SH-SY5Y (cell line): ENCODE results near the gene TYMP.

Experiments used
- GATA2 ChIP-seq: IDR thresholded peaks from 2 replicates; pipeline ENCODE4 v1.6.1; 2011; ENCODE audit warnings: mild to moderate bottlenecking, low read depth, low read length
- GATA3 ChIP-seq: IDR thresholded peaks from 2 replicates; pipeline ENCODE4 v1.6.1; 2011; ENCODE audit warnings: low read depth, mild to moderate bottlenecking, low read length, moderate library complexity

The TYMP gene

GRCh38 chr22:50569896-50570535 lies 40.2 kb upstream of the TYMP start:
- no peak for TF ChIP-seq GATA3
- no peak for TF ChIP-seq GATA2

GRCh38 chr22:50569041-50569459 lies 39.2 kb upstream of the TYMP start:
- no peak for TF ChIP-seq GATA2

DNA sequence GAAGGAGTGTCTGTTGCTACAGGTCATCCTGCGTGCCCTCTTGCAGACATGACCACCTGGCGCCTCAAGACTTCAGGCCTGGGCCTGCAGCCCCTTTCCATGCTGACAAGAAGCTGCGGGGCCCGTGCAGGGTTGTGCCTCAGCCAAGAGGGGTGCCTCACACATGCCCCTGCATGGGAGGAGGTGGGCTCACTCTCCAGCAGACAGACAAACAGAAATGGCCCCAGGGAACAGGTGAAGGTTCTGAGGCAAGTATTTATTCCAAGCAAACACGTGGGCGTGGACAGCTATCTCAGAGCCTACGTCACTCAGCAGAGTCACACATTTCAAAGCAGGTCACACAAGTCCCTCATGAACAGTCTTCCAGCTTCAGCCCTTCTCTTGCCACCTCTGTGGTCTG lies 38.8 kb upstream of the TYMP start:
- no peak for TF ChIP-seq GATA2

GRCh38 chr22:50567721-50568252 lies 38.0 kb upstream of the TYMP start:
- TF ChIP-seq GATA2 (no peak), GATA3 (no peak)

DNA sequence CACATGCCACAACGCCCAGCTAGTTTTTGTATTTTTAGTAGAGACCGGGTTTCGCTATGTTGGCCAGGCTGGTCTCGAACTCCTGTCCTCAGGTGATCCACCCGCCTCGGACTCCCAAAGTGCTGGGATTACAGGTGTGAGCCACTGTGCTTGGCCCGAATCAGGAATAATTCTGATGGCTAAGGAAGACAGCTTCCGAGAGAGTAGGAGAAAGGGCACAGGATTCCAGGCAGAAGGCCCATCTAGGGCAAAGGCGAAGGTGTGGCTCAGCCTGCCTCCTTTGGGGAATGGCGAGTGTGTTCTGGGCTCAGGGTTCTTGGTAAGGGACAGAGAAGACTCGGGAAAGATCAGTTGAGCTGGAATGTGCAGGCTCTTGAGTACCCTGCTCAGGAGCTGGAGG lies 34.5 kb upstream of the TYMP start:
- TF ChIP-seq GATA2 (no peak), GATA3 (no peak)

GRCh38 chr22:50563413-50564160 lies 33.8 kb upstream of the TYMP start:
- no peak for TF ChIP-seq GATA2

DNA sequence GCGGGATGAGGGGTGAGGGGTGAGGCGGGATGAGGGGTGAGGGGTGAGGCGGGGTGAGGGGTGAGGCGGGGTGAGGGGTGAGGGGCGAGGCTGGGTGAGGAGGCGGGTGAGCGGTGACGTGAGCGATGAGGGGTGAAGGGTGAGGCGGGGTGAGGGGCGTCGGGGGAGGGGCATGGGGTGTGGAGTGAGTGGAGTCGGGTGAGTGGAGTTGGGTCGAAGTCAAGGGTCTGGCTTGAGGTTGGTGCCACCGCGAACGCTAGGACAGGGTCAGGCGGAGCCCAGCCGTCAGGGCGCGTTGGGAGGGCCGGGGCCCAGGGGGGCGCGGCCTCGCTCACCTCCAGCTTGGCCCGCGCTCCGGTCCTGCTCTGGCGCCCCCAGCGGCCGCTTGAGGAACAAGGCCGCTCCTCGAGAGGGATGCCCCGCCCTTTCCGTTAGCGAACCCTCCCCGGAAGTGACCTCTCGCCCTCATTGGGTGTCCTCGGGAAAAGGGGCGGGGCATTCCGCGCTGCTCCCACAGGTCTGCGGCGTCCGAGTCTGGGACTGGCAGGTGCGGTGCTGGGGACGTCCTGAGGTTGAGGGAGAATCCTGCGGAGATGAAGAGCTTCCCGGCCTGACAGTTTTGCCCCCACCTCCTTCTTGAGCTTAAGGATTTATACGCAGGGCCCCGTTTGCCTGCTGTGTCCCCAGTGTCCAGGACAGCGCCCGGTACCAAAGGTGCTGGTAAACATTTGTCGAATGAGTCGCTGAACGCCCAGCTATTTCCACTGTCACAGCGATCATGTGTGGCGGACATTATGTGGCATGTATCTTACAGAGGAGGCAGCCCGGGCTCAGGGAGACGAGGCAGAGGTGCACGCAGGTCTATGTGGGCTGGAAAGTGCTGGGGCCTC lies 33.0 kb upstream of the TYMP start, which contains the start of gene SYCE3:
SYCE3 (minus strand) TSS at position 397 of the 890 bp plus-strand sequence. CDS start 6,514 bp downstream, outside the sequence.
- TF ChIP-seq GATA3: no peak
- TF ChIP-seq GATA2: no peak

DNA sequence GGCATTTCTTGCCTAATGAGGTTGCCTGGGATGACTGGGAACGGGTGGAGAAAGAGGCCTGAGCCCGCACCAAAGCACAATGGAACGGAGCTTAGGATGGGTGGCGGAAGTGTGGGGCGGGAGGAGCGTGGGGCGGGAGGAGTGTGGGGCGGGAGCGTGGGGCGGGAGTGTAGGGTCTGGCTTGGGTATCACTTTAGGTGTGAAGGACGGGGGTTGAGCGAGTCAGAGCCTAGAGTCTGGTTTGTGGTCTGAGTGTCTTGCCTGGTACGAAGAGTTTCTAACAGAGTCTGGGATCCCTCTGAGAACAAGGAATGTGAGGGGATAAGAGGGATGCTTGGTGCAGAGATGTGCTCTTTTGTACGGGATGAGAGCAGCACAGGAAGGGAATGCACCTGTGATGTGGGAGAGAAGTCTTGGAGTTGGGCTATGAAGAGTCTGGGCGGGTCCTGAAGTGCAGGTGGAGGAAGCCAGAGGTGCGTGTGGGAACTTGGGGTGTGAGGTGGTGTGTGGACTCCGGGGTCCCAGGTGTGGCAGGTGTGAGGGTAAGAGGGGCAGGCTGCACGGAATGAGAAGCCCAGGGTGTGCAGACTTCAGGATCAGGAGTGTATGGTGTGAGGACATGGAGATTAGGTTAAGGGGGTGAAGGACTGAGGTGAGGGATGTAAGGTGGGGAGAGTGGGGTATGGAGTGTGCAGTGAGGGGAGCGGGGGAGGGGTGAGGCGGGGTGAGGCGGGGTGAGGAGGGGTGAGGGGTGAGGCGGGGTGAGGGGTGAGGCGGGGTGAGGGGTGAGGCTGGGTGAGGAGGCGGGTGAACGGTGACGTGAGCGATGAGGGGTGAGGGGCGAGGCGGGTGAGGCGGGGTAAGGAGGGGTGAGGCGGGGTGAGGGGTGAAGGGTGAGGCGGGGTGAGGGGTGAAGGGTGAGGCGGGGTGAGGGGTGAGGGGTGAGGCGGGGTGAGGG lies 31.9 kb upstream of the TYMP start:
- no peak for TF ChIP-seq GATA3
- no peak for TF ChIP-seq GATA2

DNA sequence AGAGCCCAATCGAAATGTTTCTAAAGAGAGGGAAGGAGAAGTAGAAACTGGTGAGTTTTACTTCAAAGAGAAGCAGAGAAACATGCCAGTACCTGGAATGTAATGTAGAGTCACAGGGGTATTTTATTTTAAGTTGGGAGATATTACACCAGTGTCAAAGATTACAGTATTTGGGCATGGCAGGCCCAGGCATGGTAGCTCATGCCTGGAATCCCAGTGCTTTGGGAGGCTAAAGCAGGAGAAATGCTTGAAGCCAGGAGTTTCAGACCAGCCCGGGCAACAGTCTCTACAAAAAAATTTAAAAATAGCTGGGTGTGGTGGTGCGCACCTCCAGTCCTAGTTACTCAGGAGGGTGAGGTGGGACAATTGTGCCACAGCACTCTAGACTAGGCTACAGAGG lies 30.2 kb upstream of the TYMP start:
- TF ChIP-seq GATA2 (no peak), GATA3 (no peak)

GRCh38 chr22:50556703-50557102 lies 26.9 kb upstream of the TYMP start:
- TF ChIP-seq GATA3: no peak
- no peak for TF ChIP-seq GATA2

DNA sequence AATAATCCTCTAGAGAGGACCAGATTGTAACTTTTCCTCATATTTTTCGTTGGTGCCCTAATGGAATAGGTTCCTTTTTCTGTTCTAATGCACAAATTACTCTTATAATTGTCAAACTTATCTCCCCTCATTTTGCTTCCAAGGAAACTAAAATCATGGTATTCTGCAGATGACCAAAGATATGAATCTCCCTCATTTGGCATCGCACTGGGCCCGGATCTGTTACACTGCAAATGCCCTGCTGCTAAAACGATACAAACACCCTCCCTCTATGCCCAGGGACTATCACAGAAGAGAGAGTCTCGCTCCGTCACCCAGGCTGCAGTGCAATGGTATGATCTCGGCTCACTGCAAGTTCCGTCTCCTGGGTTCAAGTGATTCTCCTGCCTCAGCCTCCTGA lies 23.5 kb upstream of the TYMP start:
- TF ChIP-seq GATA2: peak; percentile 81
- peak; percentile 48; the same call in 1 of the 2 replicates for TF ChIP-seq GATA3

- TF ChIP-seq GATA3 (no peak), GATA2 (no peak)
These were observed 21.4 kb upstream of the TYMP start for GRCh38 chr22:50551160-50551752.

DNA sequence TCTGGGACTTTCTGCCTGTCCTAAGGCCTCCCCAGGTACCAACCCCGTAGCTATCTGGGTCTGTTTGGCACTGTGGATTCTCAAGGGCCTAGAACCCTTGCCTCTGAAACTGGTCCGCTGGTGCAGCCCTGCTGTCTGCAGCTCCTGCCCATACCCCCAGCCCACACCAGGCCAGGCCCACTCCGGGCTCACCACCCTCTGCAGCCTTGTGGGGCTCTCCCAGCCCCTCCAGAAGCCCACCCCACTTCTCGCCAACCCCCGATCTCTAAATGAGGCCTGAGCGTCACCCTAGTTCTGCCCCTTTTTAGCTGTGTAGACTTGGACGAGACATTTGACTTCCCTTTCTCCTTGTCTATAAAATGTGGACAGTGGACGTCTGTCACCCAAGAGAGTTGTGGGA lies 20.6 kb upstream of the TYMP start:
- no peak for TF ChIP-seq GATA2
- TF ChIP-seq GATA3: no peak
